ENCODE results near the gene CYP4A11. TPM values are rescaled to one million over a fixed set of nuclear protein-coding genes. Genes with fewer than 3 reads are reported as not detected.
"Not testable (repeated sequence)": the region's sequence is repeated elsewhere in the genome, so short reads cannot be mapped to it uniquely, and the experiment has no call there.

CYP4A11 gene
- total RNA-seq, result not detected
- not detected for polyA plus RNA-seq (2013, experiment 1 of 2)
- not detected for polyA plus RNA-seq (2013, experiment 2 of 2)
- 0 to 0.13 (median 0) reads per million in 172 experiments for total RNA-seq

- TF ChIP-seq, protein P1, sequence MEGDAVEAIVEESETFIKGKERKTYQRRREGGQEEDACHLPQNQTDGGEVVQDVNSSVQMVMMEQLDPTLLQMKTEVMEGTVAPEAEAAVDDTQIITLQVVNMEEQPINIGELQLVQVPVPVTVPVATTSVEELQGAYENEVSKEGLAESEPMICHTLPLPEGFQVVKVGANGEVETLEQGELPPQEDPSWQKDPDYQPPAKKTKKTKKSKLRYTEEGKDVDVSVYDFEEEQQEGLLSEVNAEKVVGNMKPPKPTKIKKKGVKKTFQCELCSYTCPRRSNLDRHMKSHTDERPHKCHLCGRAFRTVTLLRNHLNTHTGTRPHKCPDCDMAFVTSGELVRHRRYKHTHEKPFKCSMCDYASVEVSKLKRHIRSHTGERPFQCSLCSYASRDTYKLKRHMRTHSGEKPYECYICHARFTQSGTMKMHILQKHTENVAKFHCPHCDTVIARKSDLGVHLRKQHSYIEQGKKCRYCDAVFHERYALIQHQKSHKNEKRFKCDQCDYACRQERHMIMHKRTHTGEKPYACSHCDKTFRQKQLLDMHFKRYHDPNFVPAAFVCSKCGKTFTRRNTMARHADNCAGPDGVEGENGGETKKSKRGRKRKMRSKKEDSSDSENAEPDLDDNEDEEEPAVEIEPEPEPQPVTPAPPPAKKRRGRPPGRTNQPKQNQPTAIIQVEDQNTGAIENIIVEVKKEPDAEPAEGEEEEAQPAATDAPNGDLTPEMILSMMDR (IDR thresholded peaks at IDR 0.05), result no peak
- no peaks in the 10 kb centered on the region for H3K9me3 ChIP-seq (ENCODE audit: control insufficient read depth in 1 of 2, insufficient read depth in 1 of 2, low read length in 2 of 2)
- no peak within 1 kb of the TSS for H3K27ac ChIP-seq (ENCODE audit: low read depth in 1 of 2, low read length in 2 of 2)
- CTCF ChIA-PET, result no interaction called here
- no peak within 1 kb of the TSS for H3K4me3 ChIP-seq (ENCODE audit: low read length)
- Mint-ChIP-seq H3K9me3 (no peaks in the 10 kb centered on the region), H3K4me1 (ENCODE audit: low read depth) (no peaks in the 10 kb centered on the region), H3K27ac (no peak within 1 kb of the TSS), H3K4me3 (no peak within 1 kb of the TSS), H3K36me3 (ENCODE audit: low read depth) (no peaks in the 10 kb centered on the region), H3K27me3 (peaks cover 38% of the 10 kb centered on the region)
- ATAC-seq (ENCODE audit: poor library complexity) (no peak), DNase-seq (no peak)
- H3K27me3 ChIP-seq (ENCODE audit: control insufficient read depth in 1 of 2, insufficient read depth in 2 of 2, low read length in 2 of 2), result peaks cover 0 to 7% of the 10 kb centered on the region in 2 experiments
- H3K4me1 ChIP-seq (ENCODE audit: insufficient read depth, low read length), result no peaks in the 10 kb centered on the region
- intact Hi-C loops (cut with DNase I, micrococcal nuclease), result no loop called here
- POLR2A ChIA-PET, result no interaction called here
- H3K36me3 ChIP-seq (ENCODE audit: insufficient read depth, low read length), result no peaks in the 10 kb centered on the region
Observed at GRCh38 chr1:46941135-46941694, at the start of gene CYP4A11. CYP4A11 (minus strand) TSS chr1:46941476; CDS start chr1:46941433, 43 bp downstream.

GRCh38 chr1:46990541-46990940 is 49.3 kb upstream of the CYP4A11 start:
- H3K4me1 ChIP-seq (ENCODE audit: insufficient read depth, low read length); POLR2A ChIA-PET; DNase-seq; H3K36me3 Mint-ChIP-seq (ENCODE audit: low read depth); H3K9me3 ChIP-seq (ENCODE audit: control insufficient read depth in 1 of 2, insufficient read depth in 1 of 2, low read length in 2 of 2); H3K36me3 ChIP-seq (ENCODE audit: insufficient read depth, low read length); H3K27me3 ChIP-seq (ENCODE audit: control insufficient read depth in 1 of 2, insufficient read depth in 2 of 2, low read length in 2 of 2); H3K4me1 Mint-ChIP-seq (ENCODE audit: low read depth); H3K4me3 Mint-ChIP-seq; H3K27ac ChIP-seq (ENCODE audit: low read depth in 1 of 2, low read length in 2 of 2); ATAC-seq (ENCODE audit: poor library complexity); intact Hi-C loops (cut with DNase I, micrococcal nuclease); H3K4me3 ChIP-seq (ENCODE audit: low read length); H3K27ac Mint-ChIP-seq; H3K9me3 Mint-ChIP-seq; CTCF ChIA-PET: not testable (repeated sequence)
- H3K27me3 Mint-ChIP-seq, result peaks cover 20% of the 10 kb centered on the region

GRCh38 chr1:46983830-46984586 is 42.7 kb upstream of the CYP4A11 start:
- Mint-ChIP-seq H3K9me3 (peaks cover 12% of the 10 kb centered on the region), H3K36me3 (ENCODE audit: low read depth) (no peaks in the 10 kb centered on the region), H3K27me3 (peaks cover 60% of the 10 kb centered on the region), H3K4me1 (ENCODE audit: low read depth) (no peaks in the 10 kb centered on the region), H3K27ac (no peak overlapping the region), H3K4me3 (no peak overlapping the region)
- no peak for ATAC-seq (ENCODE audit: poor library complexity)
- TF ChIP-seq, protein P1 (IDR thresholded peaks at IDR 0.05), result no peak
- no peaks in the 10 kb centered on the region for H3K4me1 ChIP-seq (ENCODE audit: insufficient read depth, low read length)
- ChIA-PET POLR2A (no interaction called here), CTCF (no interaction called here)
- H3K27ac ChIP-seq (ENCODE audit: low read depth in 1 of 2, low read length in 2 of 2), result no peak overlapping the region
- peaks cover 0 to 6% of the 10 kb centered on the region in 2 experiments for H3K9me3 ChIP-seq (ENCODE audit: control insufficient read depth in 1 of 2, insufficient read depth in 1 of 2, low read length in 2 of 2)
- DNase-seq, result no peak
- peaks cover 0 to 12% of the 10 kb centered on the region in 2 experiments for H3K27me3 ChIP-seq (ENCODE audit: control insufficient read depth in 1 of 2, insufficient read depth in 2 of 2, low read length in 2 of 2)
- intact Hi-C loops (cut with DNase I, micrococcal nuclease), result no loop called here
- H3K4me3 ChIP-seq (ENCODE audit: low read length), result no peak overlapping the region
- H3K36me3 ChIP-seq (ENCODE audit: insufficient read depth, low read length), result no peaks in the 10 kb centered on the region

Measured in CD4-positive, alpha-beta T cell (primary cell).